Keratinocyte (primary cell): Measurements from ENCODE around the gene BICD1.

Experiments used
- CTCF ChIP-seq, 3 experiments: IDR thresholded peaks in 1 of 3; conservative IDR thresholded peaks in 1 of 3; optimal IDR thresholded peaks in 1 of 3; 2 replicates in 2 of 3; 3 replicates in 1 of 3; pipeline versions ENCODE3 to v1.5.1; 2011; ENCODE audit warnings: low read length in 3 of 3, mild to moderate bottlenecking in 3 of 3, moderate library complexity in 2 of 3, control low read depth in 1 of 3, inconsistent platforms in 1 of 3; ENCODE audit not compliant: insufficient read depth in 2 of 3; ENCODE audit errors: extremely low read depth in 1 of 3
- EZH2 ChIP-seq: IDR thresholded peaks from one replicate; pipeline ENCODE4 v1.6.1; 2012; ENCODE audit warnings: inconsistent platforms, mild to moderate bottlenecking, low read length, moderate library complexity

DNA sequence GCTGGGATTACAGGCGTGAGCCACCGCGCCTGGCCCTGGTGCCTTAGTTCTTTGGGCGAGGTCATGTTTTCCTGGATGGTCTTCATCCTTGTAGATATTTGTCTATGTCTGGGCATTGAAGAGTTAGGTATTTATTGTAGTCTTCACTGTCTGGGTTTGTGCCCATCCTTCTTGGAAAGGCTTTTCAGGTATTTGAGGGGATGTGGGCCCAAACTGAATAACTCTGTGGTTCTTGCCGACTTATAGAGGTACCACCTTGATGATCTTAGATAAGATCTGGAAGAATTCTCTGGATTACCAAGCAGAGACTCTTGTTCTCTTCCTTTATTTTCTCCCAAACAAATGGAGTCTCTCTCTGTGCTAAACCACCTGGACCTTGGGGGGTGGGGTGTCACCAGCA is 311.6 kb downstream of the BICD1 start:
- TF ChIP-seq CTCF (optimal IDR thresholded peaks at IDR 0.05 in 1 of 3, IDR thresholded peaks at IDR 0.05 in 1 of 3, conservative IDR thresholded peaks at IDR 0.05 in 1 of 3; ENCODE audit: extremely low read depth in 1 of 3, insufficient read depth in 2 of 3, low read length in 3 of 3) (no peak), EZH2 (no peak)
